K562 (cell line): Measurements from ENCODE around the gene PARK7. TPM values are rescaled to one million over a fixed set of nuclear protein-coding genes. Genes with fewer than 3 reads are reported as not detected.
A peak's percentile ranks its signal among the peaks of the same experiment; 100 is the strongest.

ENCODE experiments used
- ATAC-seq: fragments of 200-7000 bp; cut with Tn5 transposase; 3 replicates; pipeline ENCODE4 v1.9.1; 2020; ENCODE audit warnings: moderate library complexity
- BruUV-seq: library from RNA; stranded (reverse); fragments of 400-500 nt; replicated peaks from 2 replicates; lab custom pipeline; 2021; lab: Mats Ljungman, UMichigan
- CTCF ChIA-PET: fragments of 300-600 bp; formaldehyde crosslinking; extraction: SDS; loops from one replicate; lab custom pipeline; 2021; ENCODE audit warnings: low intra/inter-chr PET ratio; lab: Yijun Ruan, JAX
- POLR2A ChIA-PET: fragments of 300-600, 350-650 bp; sonication (Branson Sonifier 250); formaldehyde crosslinking; extraction: SDS; loops from one replicate; lab custom pipeline; 2021; ENCODE audit warnings: antibody characterized with exemption, inconsistent platforms; lab: Yijun Ruan, JAX
- DNase-seq, 4 experiments: peaks; one replicate each; pipeline versions ENCODE4 v3.0.0 to v3.0.0-alpha.2; 2011 to 2018; ENCODE audit warnings: low spot score in 3 of 4, mixed read lengths in 3 of 4; ENCODE audit errors: extremely low read depth in 1 of 4
- FAIRE-seq: peaks from 2 replicates; lab custom pipeline; 2011; peaks lifted over from hg19 to GRCh38; lab: Jason Lieb, UNC
- H2AFZ ChIP-seq: 2 replicates; pipeline ENCODE4 v1.6.0; 2011; ENCODE audit warnings: low read depth, low read length, control low read depth, inconsistent platforms
- H3K27ac ChIP-seq: fragments of 200-600 bp; 3 replicates; pipeline ENCODE4 v1.8.0; 2011; ENCODE audit warnings: low read depth, mild to moderate bottlenecking, control low read depth, inconsistent platforms, low read length, moderate library complexity, mixed read lengths; ENCODE audit errors: extremely low read depth
- H3K27me3 ChIP-seq, 2 experiments: fragments of 300-600 bp in 1 of 2; 2 replicates in 1 of 2; 3 replicates in 1 of 2; pipeline versions ENCODE4 v1.6.0 to v1.8.0; 2011; ENCODE audit warnings: inconsistent platforms in 2 of 2, low read length in 2 of 2, mild to moderate bottlenecking in 1 of 2, mixed read lengths in 1 of 2, moderate library complexity in 1 of 2; ENCODE audit not compliant: control insufficient read depth in 2 of 2, insufficient read depth in 2 of 2
- H3K36me3 ChIP-seq: fragments of 300-600 bp; 3 replicates; pipeline ENCODE4 v1.8.0; 2011; ENCODE audit warnings: mild to moderate bottlenecking, low read length, inconsistent platforms; ENCODE audit not compliant: control insufficient read depth, insufficient read depth
- H3K4me1 ChIP-seq, 2 experiments: fragments of 200-600 bp in 1 of 2; replicated peaks in 1 of 2; 2 replicates in 1 of 2; 3 replicates in 1 of 2; pipeline versions ENCODE4 v1.5.1 to v1.8.0; 2011; ENCODE audit warnings: inconsistent platforms in 2 of 2, low read length in 2 of 2, mild to moderate bottlenecking in 1 of 2, mixed read lengths in 1 of 2, moderate library complexity in 1 of 2; ENCODE audit not compliant: control insufficient read depth in 2 of 2, insufficient read depth in 2 of 2
- H3K4me2 ChIP-seq: 2 replicates; pipeline ENCODE4 v1.6.1; 2011; ENCODE audit warnings: low read length, control low read depth, inconsistent platforms, mixed read lengths; ENCODE audit not compliant: insufficient read depth
- H3K4me3 ChIP-seq: fragments of 200-600 bp; sonication (generic), shearing (Covaris generic); 2 replicates; pipeline ENCODE4 v1.5.1; 2016; ENCODE audit warnings: control low read depth, inconsistent platforms
- H3K79me2 ChIP-seq: fragments of 200-600 bp; 3 replicates; pipeline ENCODE4 v1.8.0; 2011; ENCODE audit warnings: low read length, inconsistent platforms; ENCODE audit not compliant: control insufficient read depth, insufficient read depth
- H3K9ac ChIP-seq, 2 experiments: 2 replicates each; pipeline versions ENCODE4 v1.6.0 to v1.6.1; 2011; ENCODE audit warnings: low read depth in 2 of 2, low read length in 2 of 2, control low read depth in 1 of 2, inconsistent platforms in 1 of 2, mild to moderate bottlenecking in 1 of 2, mixed read lengths in 1 of 2; ENCODE audit not compliant: insufficient read depth in 1 of 2
- H3K9me1 ChIP-seq: one replicate; pipeline ENCODE4 v1.6.0; 2011; ENCODE audit warnings: inconsistent platforms, mild to moderate bottlenecking, low read length, moderate library complexity; ENCODE audit not compliant: control insufficient read depth, insufficient read depth
- H3K9me3 ChIP-seq: replicated peaks from 2 replicates; pipeline ENCODE4 v1.5.1; 2011; ENCODE audit warnings: low read depth, low read length, inconsistent platforms; ENCODE audit not compliant: control insufficient read depth, insufficient read depth
- H4K20me1 ChIP-seq: replicated peaks from 2 replicates; pipeline ENCODE4 v1.6.1; 2011; ENCODE audit warnings: low read length, inconsistent platforms, mixed read lengths; ENCODE audit not compliant: control insufficient read depth, insufficient read depth
- ARID4B ChIP-seq: sonication (generic); formaldehyde crosslinking; IDR thresholded peaks from 2 replicates; pipeline ENCODE4 v1.8.0; 2022; ENCODE audit warnings: mild to moderate bottlenecking, missing genetic modification reagents
- ATF1 ChIP-seq, 2 experiments: fragments of 450-650 bp in 1 of 2; IDR thresholded peaks; 2 replicates each; pipeline ENCODE4 v1.6.1; 2016; ENCODE audit warnings: missing compliant biosample characterization in 1 of 2, missing genetic modification characterization in 1 of 2
- E2F1 ChIP-seq: sonication (generic); formaldehyde crosslinking; IDR thresholded peaks from 2 replicates; pipeline ENCODE4 v1.8.1; 2023; ENCODE audit warnings: mild to moderate bottlenecking, missing genetic modification reagents, moderate library complexity
- ELF4 ChIP-seq: fragments of 450-650 bp; formaldehyde crosslinking; IDR thresholded peaks from 2 replicates; pipeline ENCODE4 v1.4.0; 2022; ENCODE audit warnings: missing genetic modification characterization
- KDM2B ChIP-seq: fragments of 250-450 bp; sonication (Bioruptor Pico); IDR thresholded peaks from 2 replicates; pipeline ENCODE4 v1.8.0; 2021; ENCODE audit warnings: mild to moderate bottlenecking, moderate library complexity
- MAZ ChIP-seq, 2 experiments: fragments of 450-650 bp in 1 of 2; sonication (generic) in 1 of 2; formaldehyde crosslinking; IDR thresholded peaks in 1 of 2; conservative IDR thresholded peaks in 1 of 2; 2 replicates each; pipeline versions ENCODE4 v1.4.0 to v1.5.0; 2020; ENCODE audit warnings: mild to moderate bottlenecking in 1 of 2, missing genetic modification reagents in 1 of 2
- MLX ChIP-seq, 2 experiments: fragments of 450-650 bp in 1 of 2; sonication (generic) in 1 of 2; formaldehyde crosslinking; conservative IDR thresholded peaks; 2 replicates each; pipeline versions ENCODE4 v1.4.0 to v1.8.1; 2020 to 2022; ENCODE audit warnings: mild to moderate bottlenecking in 1 of 2, missing genetic modification reagents in 1 of 2
- TCF7L2 ChIP-seq: fragments of 150-350 bp; IDR thresholded peaks from 2 replicates; pipeline ENCODE4 v1.6.1; 2016; ENCODE audit warnings: low read depth, mild to moderate bottlenecking, low read length, moderate library complexity
- UBTF ChIP-seq, 2 experiments: IDR thresholded peaks; 2 replicates each; pipeline ENCODE4 v1.6.1; 2012; ENCODE audit warnings: improper control_type of control experiment in 2 of 2, low read depth in 2 of 2, low read length in 2 of 2, borderline replicate concordance in 1 of 2
- ZBTB7A ChIP-seq: IDR thresholded peaks from 2 replicates; pipeline ENCODE4 v1.6.1; 2011; ENCODE audit warnings: low read depth, mild to moderate bottlenecking, low read length, moderate library complexity, borderline replicate concordance; ENCODE audit not compliant: control insufficient read depth
- WGBS: fragments of 100-300 bp; shearing (Covaris generic); methylation state at CpG from one replicate; pipeline ENCODE4 v1.1.6; 2016; ENCODE audit warnings: low coverage, mixed read lengths; ENCODE audit not compliant: insufficient coverage; ENCODE audit errors: missing lambda C conversion rate; 5-methylcytosine and 5-hydroxymethylcytosine counted together
- in situ Hi-C: fragments of 300-500 bp; cut with MboI; formaldehyde crosslinking; loops from 4 replicates; pipeline ENCODE4 v1.15.0; 2018; ENCODE audit warnings: inconsistent platforms, mixed read lengths
- intact Hi-C: fragments of 100-400 bp; cut with micrococcal nuclease; formaldehyde crosslinking; loops from 2 replicates; pipeline ENCODE4 v1.14.2; 2022
- polyA plus RNA-seq, 8 experiments: library from polyadenylated mRNA; depleted of rRNA in 4 of 8; stranded (reverse) in 5 of 8; unstranded in 3 of 8; fragments of >200 nt; fragmentation: Nextera tagmentation in 2 of 8; fragmentation: Illumina TruSeq in 1 of 8; extraction: Ambion mirVana in 2 of 8; extraction: Trizol in 1 of 8; gene quantifications; 2 replicates each; pipeline versions ENCODE4 v1.2.1 to v1.2.3, GENCODE V29; 2011 to 2014; ENCODE audit warnings: inconsistent platforms in 1 of 8, missing spikeins in 1 of 8
- total RNA-seq, 7 experiments: library from RNA; depleted of rRNA in 6 of 7; stranded (reverse); fragments of >200 nt in 6 of 7; fragmentation: Illumina TruSeq in 2 of 7; extraction: Trizol in 2 of 7; gene quantifications; 2 replicates each; pipeline versions ENCODE4 v1.2.1 to v1.2.3, GENCODE V29; 2011 to 2021; ENCODE audit warnings: low replicate concordance in 1 of 7

PARK7 gene
- total and polyA plus RNA-seq, 9 of the 15 experiments (the other 6 are each of a cell fraction or from before 2014, with no cell fraction given) = 374 to 1,298 (median 484) TPM

- FAIRE-seq = peak; percentile 97
- CTCF ChIA-PET = no interaction called here
- TF ChIP-seq MAZ (CRISPR knock-in tag; conservative IDR thresholded peaks at IDR 0.05 in 1 of 2, IDR thresholded peaks at IDR 0.05 in 1 of 2) (peak; percentile 47 to 78; a peak in 2 of 4 replicates), KDM2B (CRISPR knock-in tag) (0 out of 2 replicates have a peak, but pooled peaks have one; percentile 78), E2F1 (CRISPR knock-in tag) (peak; percentile 53; the same call in 1 of the 2 replicates), ATF1 (CRISPR knock-in tag; IDR thresholded peaks at IDR 0.05) (peak; percentile 75), ATF1 (tag; IDR thresholded peaks at IDR 0.05) (peak; percentile 98), ZBTB7A (peak; percentile 68; the same call in 1 of the 2 replicates), MLX (CRISPR knock-in tag; conservative IDR thresholded peaks at IDR 0.05) (0 out of 4 replicates have a peak, but pooled peaks of 1 of the 2 experiments have one; percentile 48), UBTF (IDR thresholded peaks at IDR 0.05; ENCODE audit: borderline replicate concordance in 1 of 2, low read depth in 2 of 2, low read length in 2 of 2) (peak in 1 of 2 experiments; percentile 59; a peak in 1 of 4 replicates), TCF7L2 (no peak), ARID4B (peak; percentile 37; the same call in 1 of the 2 replicates), ELF4 (CRISPR knock-in tag) (peak; percentile 50; the same call in 1 of the 2 replicates)
Observed at GRCh38 chr1:7953850-7954609, 7.5 kb upstream of the PARK7 start.

More at GRCh38 chr1:7953850-7954609, 7.5 kb upstream of the PARK7 start:
- in situ Hi-C loops (no loop called here), intact Hi-C loops (no loop called here)
- Histone ChIP-seq H3K9me1 (no peaks in the 10 kb centered on the region), H3K9me3 (no peaks in the 10 kb centered on the region), H3K79me2 (no peaks in the 10 kb centered on the region), H3K4me3 (peak overlapping the region; percentile 53), H3K4me1 (peaks cover 6 to 9% of the 10 kb centered on the region in 2 experiments; a peak in 4 of 5 replicates), H3K27ac (peak overlapping the region; percentile 84), H3K4me2 (peak overlapping the region; percentile 89), H3K9ac (peak overlapping the region; percentile 88 to 90), H4K20me1 (no peaks in the 10 kb centered on the region), H2AFZ (peak overlapping the region; percentile 95), H3K36me3 (no peaks in the 10 kb centered on the region), H3K27me3 (peaks cover 0 to 2% of the 10 kb centered on the region in 2 experiments; a peak in 1 of 5 replicates)
- POLR2A ChIA-PET = no interaction called here
- DNase-seq (peak; percentile 92 to 98 (median 94)), ATAC-seq (peak; percentile 99)
- no TSS peak for BruUV-seq
- 7% methylated on average over 63 of the region's 65 CpGs for WGBS
